GM21515 (cell line): ENCODE measurements around the gene DIDO1.

ENCODE experiments used
- ATAC-seq: cut with Tn5 transposase; IDR thresholded peaks from one replicate; pipeline ENCODE4 v1.9.1; 2021; ENCODE audit not compliant: unreplicated experiment

DIDO1 gene

GRCh38 chr20:62951143-62951895 is 25.0 kb upstream of the DIDO1 start:
- ATAC-seq = no peak

- no peak for ATAC-seq
Measured at GRCh38 chr20:62950741-62951140, 24.4 kb upstream of the DIDO1 start.

GRCh38 chr20:62949962-62950361 is 23.7 kb upstream of the DIDO1 start:
- no peak for ATAC-seq

GRCh38 chr20:62949153-62949821 is 23.0 kb upstream of the DIDO1 start:
- ATAC-seq = no peak

GRCh38 chr20:62947532-62948300 is 21.4 kb upstream of the DIDO1 start:
- no peak for ATAC-seq

- no peak for ATAC-seq
Measured at GRCh38 chr20:62946918-62947317, 20.6 kb upstream of the DIDO1 start.

- no peak for ATAC-seq
Measured at GRCh38 chr20:62945771-62946339, 19.6 kb upstream of the DIDO1 start.

- no peak for ATAC-seq
Measured at GRCh38 chr20:62944746-62945145, 18.4 kb upstream of the DIDO1 start.

- no peak for ATAC-seq
Measured at GRCh38 chr20:62944184-62944583, 17.9 kb upstream of the DIDO1 start.

GRCh38 chr20:62943396-62943795 is 17.1 kb upstream of the DIDO1 start:
- no peak for ATAC-seq

- ATAC-seq = no peak
Measured at GRCh38 chr20:62942456-62942855, 16.2 kb upstream of the DIDO1 start.

GRCh38 chr20:62941792-62942191 is 15.5 kb upstream of the DIDO1 start:
- no peak for ATAC-seq

GRCh38 chr20:62940875-62941274 is 14.6 kb upstream of the DIDO1 start:
- ATAC-seq = no peak

- ATAC-seq = peak; percentile 45
Measured at GRCh38 chr20:62938105-62938888, 12.0 kb upstream of the DIDO1 start, which contains the start of gene GID8. Gene GID8, plus strand, starts transcription at chr20:62938147. Its CDS starts 3,356 bp downstream, at chr20:62941503.

GRCh38 chr20:62937268-62938104 is 11.2 kb upstream of the DIDO1 start:
- ATAC-seq = peak; percentile 73

GRCh38 chr20:62935968-62936585 is 9.8 kb upstream of the DIDO1 start:
- no peak for ATAC-seq

GRCh38 chr20:62935204-62935967 is 9.1 kb upstream of the DIDO1 start:
- no peak for ATAC-seq

- ATAC-seq = no peak
Measured at GRCh38 chr20:62933966-62934365, 7.7 kb upstream of the DIDO1 start.

- no peak for ATAC-seq
Measured at GRCh38 chr20:62931464-62931863, 5.2 kb upstream of the DIDO1 start.
